Measurements from ENCODE around the gene ARHGAP12.

The ARHGAP12 gene

DNA sequence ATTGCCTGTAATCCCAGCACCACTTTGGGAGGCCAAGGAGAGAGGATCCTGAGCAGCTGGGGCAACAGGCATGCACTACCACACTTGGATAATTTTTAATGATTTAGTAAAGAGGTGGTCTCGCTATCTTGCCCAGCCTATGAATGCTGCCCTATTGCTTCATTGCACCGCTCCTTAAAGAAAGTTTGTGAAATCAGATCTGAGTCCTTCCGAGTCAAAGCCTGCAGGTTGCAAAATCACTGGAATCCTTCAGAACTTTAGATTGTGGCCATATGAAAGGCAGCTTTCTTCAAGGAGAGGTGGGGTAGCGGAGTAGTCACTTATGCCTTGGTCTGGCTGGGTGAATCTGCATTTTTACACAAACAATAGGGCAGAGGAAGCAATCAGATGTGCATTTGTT, 166.3 kb downstream of the ARHGAP12 start:
- no peaks in the 10 kb centered on the region for H3K9me2 ChIP-seq (ENCODE audit: low read depth, low read length)
- H3K4me1 ChIP-seq (ENCODE audit: insufficient read depth, low read length, severe bottlenecking) = peaks cover 22% of the 10 kb centered on the region
- TF ChIP-seq, protein P1, sequence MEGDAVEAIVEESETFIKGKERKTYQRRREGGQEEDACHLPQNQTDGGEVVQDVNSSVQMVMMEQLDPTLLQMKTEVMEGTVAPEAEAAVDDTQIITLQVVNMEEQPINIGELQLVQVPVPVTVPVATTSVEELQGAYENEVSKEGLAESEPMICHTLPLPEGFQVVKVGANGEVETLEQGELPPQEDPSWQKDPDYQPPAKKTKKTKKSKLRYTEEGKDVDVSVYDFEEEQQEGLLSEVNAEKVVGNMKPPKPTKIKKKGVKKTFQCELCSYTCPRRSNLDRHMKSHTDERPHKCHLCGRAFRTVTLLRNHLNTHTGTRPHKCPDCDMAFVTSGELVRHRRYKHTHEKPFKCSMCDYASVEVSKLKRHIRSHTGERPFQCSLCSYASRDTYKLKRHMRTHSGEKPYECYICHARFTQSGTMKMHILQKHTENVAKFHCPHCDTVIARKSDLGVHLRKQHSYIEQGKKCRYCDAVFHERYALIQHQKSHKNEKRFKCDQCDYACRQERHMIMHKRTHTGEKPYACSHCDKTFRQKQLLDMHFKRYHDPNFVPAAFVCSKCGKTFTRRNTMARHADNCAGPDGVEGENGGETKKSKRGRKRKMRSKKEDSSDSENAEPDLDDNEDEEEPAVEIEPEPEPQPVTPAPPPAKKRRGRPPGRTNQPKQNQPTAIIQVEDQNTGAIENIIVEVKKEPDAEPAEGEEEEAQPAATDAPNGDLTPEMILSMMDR (IDR thresholded peaks at IDR 0.05; ENCODE audit: low read length) = no peak
- no peak for TF ChIP-seq EZH2 (IDR thresholded peaks at IDR 0.05; ENCODE audit: borderline replicate concordance, low read length)
- no peaks in the 10 kb centered on the region for H3K79me2 ChIP-seq (ENCODE audit: insufficient read depth, low read length)
- H3K27me3 ChIP-seq (ENCODE audit: insufficient read depth, low read length) = no peaks in the 10 kb centered on the region
- H2AFZ ChIP-seq (ENCODE audit: low read length) = no peak overlapping the region
- no peaks in the 10 kb centered on the region for H3F3A ChIP-seq (ENCODE audit: insufficient read depth, low read length)
- no peak overlapping the region for H3K4me3 ChIP-seq (ENCODE audit: low read depth, low read length, poor library complexity, severe bottlenecking)
- H3K9ac ChIP-seq (ENCODE audit: low read length) = no peak overlapping the region
- H3K4me2 ChIP-seq (ENCODE audit: low read length) = no peak overlapping the region
- no peak overlapping the region for H3K27ac ChIP-seq (ENCODE audit: low read depth, low read length, poor library complexity, severe bottlenecking)
- H3K9me3 ChIP-seq (ENCODE audit: low read length) = no peaks in the 10 kb centered on the region
- no peaks in the 10 kb centered on the region for H4K20me1 ChIP-seq (ENCODE audit: insufficient read depth, low read length)
- no peaks in the 10 kb centered on the region for H3K36me3 ChIP-seq (ENCODE audit: insufficient read depth, low read length)

DNA sequence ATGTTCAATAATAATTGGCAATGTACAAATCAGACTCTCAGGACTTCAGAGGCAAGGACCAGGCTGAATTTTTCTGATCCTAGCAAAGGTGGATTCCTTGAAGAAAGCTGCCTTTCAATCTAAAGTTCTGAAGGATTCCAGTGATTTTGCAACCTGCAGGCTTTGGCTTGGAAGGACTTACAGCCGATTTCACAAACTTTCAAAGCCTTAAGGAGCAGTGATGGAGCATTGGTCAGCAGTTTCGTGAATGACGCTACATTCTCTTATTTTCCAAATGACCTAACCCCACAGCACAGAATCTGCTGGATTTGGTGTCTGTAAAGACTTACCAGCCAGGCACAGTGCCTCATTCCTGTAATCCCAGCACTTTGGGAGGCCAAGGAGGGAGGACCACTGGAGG, 167.5 kb downstream of the ARHGAP12 start:
- H3K4me2 ChIP-seq (ENCODE audit: low read length) = peak overlapping the region; percentile 77; the same call in 1 of the 2 replicates
- peaks cover 34% of the 10 kb centered on the region for H3K4me1 ChIP-seq (ENCODE audit: insufficient read depth, low read length, severe bottlenecking)
- H3K27ac ChIP-seq (ENCODE audit: low read depth, low read length, poor library complexity, severe bottlenecking) = no peak overlapping the region
- H4K20me1 ChIP-seq (ENCODE audit: insufficient read depth, low read length) = no peaks in the 10 kb centered on the region
- no peaks in the 10 kb centered on the region for H3K79me2 ChIP-seq (ENCODE audit: insufficient read depth, low read length)
- no peaks in the 10 kb centered on the region for H3K9me2 ChIP-seq (ENCODE audit: low read depth, low read length)
- H3K36me3 ChIP-seq (ENCODE audit: insufficient read depth, low read length) = no peaks in the 10 kb centered on the region
- H3F3A ChIP-seq (ENCODE audit: insufficient read depth, low read length) = no peaks in the 10 kb centered on the region
- no peak overlapping the region for H3K4me3 ChIP-seq (ENCODE audit: low read depth, low read length, poor library complexity, severe bottlenecking)
- TF ChIP-seq, protein P1 (IDR thresholded peaks at IDR 0.05; ENCODE audit: low read length) = no peak
- H3K27me3 ChIP-seq (ENCODE audit: insufficient read depth, low read length) = no peaks in the 10 kb centered on the region
- no peak overlapping the region for H2AFZ ChIP-seq (ENCODE audit: low read length)
- no peak overlapping the region; the same call in 1 of the 2 replicates for H3K9ac ChIP-seq (ENCODE audit: low read length)
- no peaks in the 10 kb centered on the region for H3K9me3 ChIP-seq (ENCODE audit: low read length)

DNA sequence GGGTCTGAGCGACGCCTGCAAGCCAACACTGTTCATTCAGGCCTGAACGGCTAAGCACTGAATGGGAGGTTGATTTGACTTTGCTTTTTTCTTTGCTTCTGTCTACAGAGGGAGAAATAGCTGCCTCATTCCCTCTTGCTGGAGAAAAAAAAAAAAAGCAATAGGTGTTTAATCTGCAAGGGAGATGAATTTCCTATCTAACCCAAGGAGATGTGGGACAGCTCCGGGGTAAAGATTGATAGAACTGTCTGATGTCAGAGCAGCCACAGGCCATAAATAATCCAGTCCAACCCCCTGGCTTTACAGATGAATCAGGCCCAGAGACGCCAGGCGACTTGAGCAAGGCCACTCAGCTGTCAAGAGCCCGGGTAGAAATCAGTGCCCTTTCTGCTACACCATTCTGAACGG, 168.0 kb downstream of the ARHGAP12 start:
- TF ChIP-seq, protein P1 (IDR thresholded peaks at IDR 0.05; ENCODE audit: low read length) = no peak
- no peak for TF ChIP-seq EZH2 (IDR thresholded peaks at IDR 0.05; ENCODE audit: borderline replicate concordance, low read length)
- Histone ChIP-seq H4K20me1 (ENCODE audit: insufficient read depth, low read length) (no peaks in the 10 kb centered on the region), H3K9me2 (ENCODE audit: low read depth, low read length) (no peaks in the 10 kb centered on the region), H3K27ac (ENCODE audit: low read depth, low read length, poor library complexity, severe bottlenecking) (peak overlapping the region; percentile 24), H3K36me3 (ENCODE audit: insufficient read depth, low read length) (no peaks in the 10 kb centered on the region), H3F3A (ENCODE audit: insufficient read depth, low read length) (no peaks in the 10 kb centered on the region), H3K27me3 (ENCODE audit: insufficient read depth, low read length) (no peaks in the 10 kb centered on the region), H3K79me2 (ENCODE audit: insufficient read depth, low read length) (no peaks in the 10 kb centered on the region), H3K4me2 (ENCODE audit: low read length) (peak overlapping the region; percentile 77), H3K9me3 (ENCODE audit: low read length) (no peaks in the 10 kb centered on the region), H3K9ac (ENCODE audit: low read length) (peak overlapping the region; percentile 55), H2AFZ (ENCODE audit: low read length) (peak overlapping the region; percentile 47; the same call in 1 of the 2 replicates), H3K4me3 (ENCODE audit: low read depth, low read length, poor library complexity, severe bottlenecking) (peak overlapping the region; percentile 90), H3K4me1 (ENCODE audit: insufficient read depth, low read length, severe bottlenecking) (peaks cover 36% of the 10 kb centered on the region)
